CD4-positive, alpha-beta T cell treated with Interleukin-21 for 1 hour (primary cell): Measurements from ENCODE around the gene CDRT4.
"Not testable (repeated sequence)": the region's sequence is repeated elsewhere in the genome, so short reads cannot be mapped to it uniquely, and the experiment has no call there.

Experiments
- DNase-seq: peaks from one replicate; pipeline ENCODE4 v3.0.0-alpha.2; 2020

Gene CDRT4

GRCh38 chr17:15456972-15457722 is 10.3 kb downstream of the CDRT4 start:
- no peak for DNase-seq

- DNase-seq: no peak
Observed at GRCh38 chr17:15456496-15456895, 10.9 kb downstream of the CDRT4 start.

GRCh38 chr17:15454346-15454745 is 13.1 kb downstream of the CDRT4 start:
- no peak for DNase-seq

GRCh38 chr17:15453782-15454181 is 13.6 kb downstream of the CDRT4 start:
- no peak for DNase-seq

GRCh38 chr17:15453246-15453645 is 14.2 kb downstream of the CDRT4 start:
- DNase-seq: no peak

GRCh38 chr17:15452746-15453145 is 14.7 kb downstream of the CDRT4 start:
- no peak for DNase-seq

GRCh38 chr17:15451680-15452079 is 15.7 kb downstream of the CDRT4 start:
- DNase-seq: no peak

GRCh38 chr17:15448580-15448956 is 18.9 kb downstream of the CDRT4 start:
- no peak for DNase-seq

GRCh38 chr17:15447928-15448579 is 19.4 kb downstream of the CDRT4 start:
- no peak for DNase-seq

- no peak for DNase-seq
Observed at GRCh38 chr17:15446036-15446435, 21.4 kb downstream of the CDRT4 start.

GRCh38 chr17:15444805-15445204 is 22.6 kb downstream of the CDRT4 start:
- DNase-seq: no peak

- no peak for DNase-seq
Observed at GRCh38 chr17:15442311-15443180, 24.9 kb downstream of the CDRT4 start.

GRCh38 chr17:15441315-15441714 is 26.1 kb downstream of the CDRT4 start:
- DNase-seq: no peak

GRCh38 chr17:15440347-15440746 is 27.1 kb downstream of the CDRT4 start:
- DNase-seq: no peak

GRCh38 chr17:15439205-15439985 is 28.0 kb downstream of the CDRT4 start:
- DNase-seq: not testable (repeated sequence)

GRCh38 chr17:15438491-15439105 is 28.8 kb downstream of the CDRT4 start:
- DNase-seq: no peak

- DNase-seq: no peak
Observed at GRCh38 chr17:15437303-15437635, 30.2 kb downstream of the CDRT4 start.

- peak; percentile 41 for DNase-seq
Observed at GRCh38 chr17:15436473-15437302, 30.7 kb downstream of the CDRT4 start.

- DNase-seq: no peak
Observed at GRCh38 chr17:15434956-15435355, 32.5 kb downstream of the CDRT4 start.

GRCh38 chr17:15432807-15433611 is 34.4 kb downstream of the CDRT4 start:
- no peak for DNase-seq

- DNase-seq: no peak
Observed at GRCh38 chr17:15431766-15432165, 35.7 kb downstream of the CDRT4 start.
